CD4-positive, alpha-beta T cell (primary cell): Measurements from ENCODE around the gene CDK9. TPM values are rescaled to one million over a fixed set of nuclear protein-coding genes. Genes with fewer than 3 reads are reported as not detected.

Experiments
- ATAC-seq: fragments of 200-7000 bp; cut with Tn5 transposase; one replicate; pipeline ENCODE4 v1.10.0; 2022; ENCODE audit warnings: mild to moderate bottlenecking; ENCODE audit not compliant: poor library complexity
- CTCF ChIA-PET: fragments of 350-600 bp; sonication (Branson Sonifier 250); formaldehyde crosslinking; loops from one replicate; lab custom pipeline; 2021; ENCODE audit warnings: antibody characterized with exemption, inconsistent platforms; lab: Charles Lee
- POLR2A ChIA-PET: fragments of 350-600 bp; sonication (Branson Sonifier 250); formaldehyde crosslinking; loops from one replicate; lab custom pipeline; 2021; ENCODE audit warnings: antibody characterized with exemption, inconsistent platforms; lab: Charles Lee
- DNase-seq, 14 experiments: peaks; one replicate each; pipeline ENCODE4 v3.0.0-alpha.2; 2013 to 2020; ENCODE audit warnings: mixed read lengths in 2 of 14
- H3K27ac ChIP-seq, 2 donors: one replicate each; pipeline versions ENCODE4 v1.5.1 to v1.7.0; 2013; ENCODE audit warnings: low read length in 2 of 2, low read depth in 1 of 2, mild to moderate bottlenecking in 1 of 2
- H3K27me3 ChIP-seq, 2 experiments: 1 replicate in 1 of 2; 2 replicates in 1 of 2; pipeline versions ENCODE4 v1.6.1 to v1.7.0; 2013; ENCODE audit warnings: low read length in 2 of 2, control low read depth in 1 of 2, mild to moderate bottlenecking in 1 of 2, moderate library complexity in 1 of 2; ENCODE audit not compliant: insufficient read depth in 2 of 2, control insufficient read depth in 1 of 2
- H3K36me3 ChIP-seq: one replicate; pipeline ENCODE4 v1.6.1; 2013; ENCODE audit warnings: low read length, control low read depth; ENCODE audit not compliant: insufficient read depth
- H3K4me1 ChIP-seq: one replicate; pipeline ENCODE4 v1.6.1; 2013; ENCODE audit warnings: low read length, control low read depth; ENCODE audit not compliant: insufficient read depth
- H3K4me3 ChIP-seq: one replicate; pipeline ENCODE4 v1.5.1; 2013; ENCODE audit warnings: mild to moderate bottlenecking, low read length, moderate library complexity
- H3K9me3 ChIP-seq, 2 experiments: 1 replicate in 1 of 2; 2 replicates in 1 of 2; pipeline versions ENCODE4 v1.6.1 to v1.7.0; 2013; ENCODE audit warnings: low read length in 2 of 2, mild to moderate bottlenecking in 2 of 2, control low read depth in 1 of 2, moderate library complexity in 1 of 2; ENCODE audit not compliant: control insufficient read depth in 1 of 2, insufficient read depth in 1 of 2
- H3K27ac Mint-ChIP-seq: one replicate; pipeline ENCODE4 v1.8.0; 2020; ENCODE audit warnings: mixed read lengths
- H3K27me3 Mint-ChIP-seq: one replicate; pipeline ENCODE4 v1.8.0; 2021; ENCODE audit warnings: mixed read lengths
- H3K36me3 Mint-ChIP-seq: one replicate; pipeline ENCODE4 v1.8.0; 2021; ENCODE audit warnings: low read depth, mixed read lengths
- H3K4me1 Mint-ChIP-seq: one replicate; pipeline ENCODE4 v1.8.0; 2021; ENCODE audit warnings: low read depth, mixed read lengths
- H3K4me3 Mint-ChIP-seq: one replicate; pipeline ENCODE4 v1.8.0; 2020; ENCODE audit warnings: mild to moderate bottlenecking, mixed read lengths
- H3K9me3 Mint-ChIP-seq: one replicate; pipeline ENCODE4 v1.8.0; 2020; ENCODE audit warnings: mixed read lengths
- intact Hi-C, 2 experiments: fragments of 100-400 bp; cut with DNase I in 1 of 2; cut with micrococcal nuclease in 1 of 2; formaldehyde crosslinking; loops; one replicate each; pipeline versions ENCODE4 v1.15.1 to v1.9.0; 2023 to 2025; cut with DNase I, micrococcal nuclease
- total RNA-seq, 174 experiments: library from RNA in 2 of 174; stranded (reverse) in 2 of 174; gene quantifications; one replicate each; pipeline ENCODE4 v1.2.3 and lab custom pipeline; 2021 to 2026
- TF ChIP-seq, protein P1 (sequence below): fragments of 200-600 bp; IDR thresholded peaks from one replicate; pipeline ENCODE4 v1.8.0; 2022; ENCODE audit warnings: antibody characterized with exemption, mild to moderate bottlenecking

Gene CDK9
- total RNA-seq, 2 experiments from 2014 or later, result 117 to 121 TPM

DNA sequence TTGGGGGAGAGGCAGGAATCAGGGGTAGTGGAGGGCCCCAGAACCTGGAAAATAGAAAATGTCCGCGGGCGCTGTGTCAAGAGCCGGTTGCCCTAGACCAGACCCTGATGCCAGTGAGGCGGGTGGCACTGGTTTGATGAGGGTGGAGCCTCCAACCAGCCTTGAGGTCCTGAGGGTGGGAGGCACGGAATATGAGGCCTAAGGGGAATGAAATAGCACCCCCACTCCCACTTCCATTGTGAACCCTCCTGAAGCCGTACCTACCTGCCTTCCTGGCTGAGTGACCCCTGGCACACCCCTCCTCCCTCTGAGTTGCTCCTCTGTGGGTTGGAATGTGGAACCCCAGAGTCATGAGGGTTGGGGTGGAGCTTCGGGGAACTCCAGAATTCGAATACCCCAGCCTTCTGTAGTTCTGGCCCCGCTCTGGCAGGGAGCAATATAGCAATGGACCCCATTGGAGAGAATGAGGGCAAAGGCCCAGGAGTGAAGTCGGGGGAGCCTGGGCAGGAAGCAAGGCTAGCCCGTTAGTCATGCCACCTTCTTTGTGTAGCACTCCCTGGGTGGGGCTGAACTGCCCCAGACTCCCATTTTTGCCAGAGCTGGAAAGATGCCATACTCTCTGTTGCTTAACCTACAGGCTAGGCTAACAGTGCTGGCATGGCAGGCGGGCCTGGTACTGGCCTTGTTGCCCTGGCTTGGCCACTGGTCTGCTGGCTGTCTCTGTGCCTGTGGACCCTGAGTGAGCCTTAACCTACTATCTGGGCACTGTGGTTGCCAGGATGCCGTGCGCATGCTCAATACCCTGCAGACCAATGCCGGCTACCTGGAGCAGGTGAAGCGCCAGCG is 17.9 kb downstream of the CDK9 start:
- ChIA-PET POLR2A (interaction anchor here (0.6 to 1.5 kb wide), 4 partner anchors 18 to 118 kb away, joined by 3 to 8 read pairs (median 3); partner anchors contain the start of gene CDK9), CTCF (interaction anchor here (1.2 to 1.3 kb wide), 2 partner anchors 66 to 69 kb away, joined by 3 read pairs; partner anchors contain the start of gene TOR2A)
- Mint-ChIP-seq H3K9me3 (no peaks in the 10 kb centered on the region), H3K27ac (peak overlapping the region; percentile 80), H3K4me1 (peaks cover 19% of the 10 kb centered on the region), H3K4me3 (peak overlapping the region; percentile 91), H3K27me3 (no peaks in the 10 kb centered on the region), H3K36me3 (peaks cover 25% of the 10 kb centered on the region)
- Histone ChIP-seq H3K4me3 (peak overlapping the region; percentile 79), H3K4me1 (peaks cover 28% of the 10 kb centered on the region), H3K27me3 (no peaks in the 10 kb centered on the region), H3K9me3 (no peaks in the 10 kb centered on the region), H3K36me3 (peaks cover 31% of the 10 kb centered on the region), H3K27ac (peak overlapping the region; percentile 63 to 79)
- ATAC-seq, result no peak
- TF ChIP-seq, protein P1, sequence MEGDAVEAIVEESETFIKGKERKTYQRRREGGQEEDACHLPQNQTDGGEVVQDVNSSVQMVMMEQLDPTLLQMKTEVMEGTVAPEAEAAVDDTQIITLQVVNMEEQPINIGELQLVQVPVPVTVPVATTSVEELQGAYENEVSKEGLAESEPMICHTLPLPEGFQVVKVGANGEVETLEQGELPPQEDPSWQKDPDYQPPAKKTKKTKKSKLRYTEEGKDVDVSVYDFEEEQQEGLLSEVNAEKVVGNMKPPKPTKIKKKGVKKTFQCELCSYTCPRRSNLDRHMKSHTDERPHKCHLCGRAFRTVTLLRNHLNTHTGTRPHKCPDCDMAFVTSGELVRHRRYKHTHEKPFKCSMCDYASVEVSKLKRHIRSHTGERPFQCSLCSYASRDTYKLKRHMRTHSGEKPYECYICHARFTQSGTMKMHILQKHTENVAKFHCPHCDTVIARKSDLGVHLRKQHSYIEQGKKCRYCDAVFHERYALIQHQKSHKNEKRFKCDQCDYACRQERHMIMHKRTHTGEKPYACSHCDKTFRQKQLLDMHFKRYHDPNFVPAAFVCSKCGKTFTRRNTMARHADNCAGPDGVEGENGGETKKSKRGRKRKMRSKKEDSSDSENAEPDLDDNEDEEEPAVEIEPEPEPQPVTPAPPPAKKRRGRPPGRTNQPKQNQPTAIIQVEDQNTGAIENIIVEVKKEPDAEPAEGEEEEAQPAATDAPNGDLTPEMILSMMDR, result no peak
- peak in 3 of 14 experiments; percentile 22 to 61 (median 45) for DNase-seq
- intact Hi-C loops, result loop anchor here (2.0 to 5.0 kb wide), 4 partner anchors 17 to 389 kb away; partner anchors contain the start of genes CDK9 (in 1 of the 2) and CIZ1 (in 1 of the 2)

DNA sequence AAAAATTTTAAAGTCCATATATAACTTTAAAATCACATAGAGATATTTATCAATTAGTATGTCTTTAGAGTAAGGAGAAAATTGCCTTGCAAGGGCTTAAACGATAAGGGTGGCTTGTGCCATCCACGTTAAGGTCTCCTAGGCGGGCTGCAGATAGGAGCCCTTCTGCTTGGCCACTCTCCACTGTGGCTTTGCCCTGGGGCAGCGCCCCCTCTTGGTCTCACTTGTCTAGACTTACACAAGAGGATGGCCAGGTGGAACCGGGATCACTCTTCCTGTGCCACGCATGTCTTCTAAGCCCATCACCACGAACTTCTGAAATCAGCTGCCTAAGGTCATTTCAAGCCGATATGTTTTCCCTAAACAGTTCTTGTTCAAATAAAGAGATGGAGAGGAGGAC is 19.8 kb downstream of the CDK9 start:
- ChIA-PET POLR2A (interaction anchor here (1.0 to 1.3 kb wide), 2 partner anchors 9 to 20 kb away, joined by 3 to 6 read pairs; partner anchors contain the start of gene CDK9), CTCF (no interaction called here)
- no peaks in the 10 kb centered on the region for H3K27me3 Mint-ChIP-seq
- H3K4me3 Mint-ChIP-seq, result peak overlapping the region; percentile 35
- TF ChIP-seq, protein P1, result no peak
- H3K9me3 Mint-ChIP-seq, result no peaks in the 10 kb centered on the region
- no peak overlapping the region for H3K4me3 ChIP-seq
- peaks cover 40% of the 10 kb centered on the region for H3K36me3 Mint-ChIP-seq
- peaks cover 19% of the 10 kb centered on the region for H3K4me1 Mint-ChIP-seq
- H3K4me1 ChIP-seq, result peaks cover 28% of the 10 kb centered on the region
- DNase-seq (peak in 6 of 14 experiments; percentile 23 to 59 (median 44)), ATAC-seq (no peak)
- H3K9me3 ChIP-seq, result no peaks in the 10 kb centered on the region
- H3K27ac ChIP-seq, result no peak overlapping the region
- peaks cover 46% of the 10 kb centered on the region for H3K36me3 ChIP-seq
- no peaks in the 10 kb centered on the region for H3K27me3 ChIP-seq
- intact Hi-C loops, result loop anchor here in 1 of 2 experiments (5.0 kb wide), 1 partner anchor 47 kb away; the partner anchor contains the start of gene ENG
- no peak overlapping the region for H3K27ac Mint-ChIP-seq

DNA sequence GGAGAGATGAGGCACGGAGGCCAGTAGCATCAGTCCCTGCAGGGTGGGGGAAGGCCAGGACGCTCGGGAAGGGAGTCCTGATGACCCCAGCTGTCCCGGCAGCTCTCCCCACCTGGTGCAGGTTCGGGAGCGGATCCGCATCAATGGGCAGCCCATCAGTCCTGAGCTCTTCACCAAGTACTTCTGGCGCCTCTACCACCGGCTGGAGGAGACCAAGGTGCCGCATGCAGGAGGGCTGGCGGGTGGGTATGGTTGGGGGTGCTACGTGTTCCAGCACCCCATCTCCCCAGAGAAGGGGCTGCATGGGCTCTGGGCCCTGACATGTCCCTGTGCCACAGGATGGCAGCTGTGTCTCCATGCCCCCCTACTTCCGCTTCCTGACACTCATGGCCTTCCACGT is 21.0 kb downstream of the CDK9 start:
- ChIA-PET POLR2A (no interaction called here), CTCF (no interaction called here)
- TF ChIP-seq, protein P1, result no peak
- Mint-ChIP-seq H3K9me3 (no peaks in the 10 kb centered on the region), H3K4me1 (peaks cover 18% of the 10 kb centered on the region), H3K27ac (no peak overlapping the region), H3K27me3 (no peaks in the 10 kb centered on the region), H3K36me3 (peaks cover 45% of the 10 kb centered on the region), H3K4me3 (no peak overlapping the region)
- ATAC-seq, result no peak
- DNase-seq, result no peak
- Histone ChIP-seq H3K9me3 (no peaks in the 10 kb centered on the region), H3K4me3 (no peak overlapping the region), H3K27ac (no peak overlapping the region), H3K4me1 (peaks cover 25% of the 10 kb centered on the region), H3K36me3 (peaks cover 52% of the 10 kb centered on the region), H3K27me3 (no peaks in the 10 kb centered on the region)
- intact Hi-C loops, result loop anchor here in 1 of 2 experiments (5.0 kb wide), 1 partner anchor 45 kb away; the partner anchor contains the start of gene ENG
